GM12878 (cell line): Measurements from ENCODE around the gene ARSA. TPM values are rescaled to one million over a fixed set of nuclear protein-coding genes. Genes with fewer than 3 reads are reported as not detected.

ENCODE experiments used
- ASH2L ChIP-seq: fragments of 300-600, 200-600 bp; sonication (generic); IDR thresholded peaks from 2 replicates; pipeline ENCODE4 v1.6.1; 2017; ENCODE audit warnings: low read depth, mild to moderate bottlenecking, borderline replicate concordance
- BHLHE40 ChIP-seq, 2 experiments: fragments of 450-650 bp in 1 of 2; IDR thresholded peaks; 2 replicates each; pipeline ENCODE4 v1.6.1; 2011 to 2017; ENCODE audit warnings: low read depth in 2 of 2, borderline replicate concordance in 1 of 2, improper control_type of control experiment in 1 of 2, low read length in 1 of 2, mild to moderate bottlenecking in 1 of 2
- CBX5 ChIP-seq: sonication (generic); IDR thresholded peaks from 2 replicates; pipeline ENCODE4 v1.6.1; 2016; ENCODE audit warnings: low read depth, moderate library complexity, mild to moderate bottlenecking, inconsistent platforms
- CHD4 ChIP-seq: fragments of 200-600 bp; sonication (generic); IDR thresholded peaks from 2 replicates; pipeline ENCODE4 v1.6.1; 2016; ENCODE audit warnings: mild to moderate bottlenecking
- CREM ChIP-seq: IDR thresholded peaks from 2 replicates; pipeline ENCODE4 v1.6.1; 2014; ENCODE audit warnings: antibody characterized with exemption, low read depth
- DPF2 ChIP-seq: fragments of 450-650 bp; IDR thresholded peaks from 2 replicates; pipeline ENCODE4 v1.6.1; 2017; ENCODE audit warnings: mild to moderate bottlenecking
- ETV6 ChIP-seq, 2 experiments: fragments of 450-650 bp in 1 of 2; IDR thresholded peaks in 1 of 2; conservative IDR thresholded peaks in 1 of 2; 2 replicates each; pipeline ENCODE4 v1.6.1; 2014; ENCODE audit warnings: antibody characterized with exemption in 1 of 2, borderline replicate concordance in 1 of 2, low read depth in 1 of 2, mild to moderate bottlenecking in 1 of 2, moderate library complexity in 1 of 2
- FOS ChIP-seq: IDR thresholded peaks from 3 replicates; pipeline ENCODE4 v1.6.1; 2011; ENCODE audit warnings: borderline replicate concordance; ENCODE audit not compliant: insufficient read length; ENCODE audit errors: extremely low read depth
- FOXK2 ChIP-seq: fragments of 450-650 bp; IDR thresholded peaks from 2 replicates; pipeline ENCODE4 v1.6.1; 2017; ENCODE audit warnings: mild to moderate bottlenecking, moderate library complexity
- FOXM1 ChIP-seq: IDR thresholded peaks from 2 replicates; pipeline ENCODE4 v1.6.1; 2012; ENCODE audit warnings: low read depth, mild to moderate bottlenecking, inconsistent platforms, low read length, moderate library complexity
- GABPA ChIP-seq: IDR thresholded peaks from 2 replicates; pipeline ENCODE4 v1.6.1; 2014; ENCODE audit warnings: antibody characterized with exemption, low read depth, mild to moderate bottlenecking, inconsistent platforms
- GATAD2B ChIP-seq: fragments of 450-650 bp; conservative IDR thresholded peaks from 2 replicates; pipeline ENCODE4 v1.6.1; 2017; ENCODE audit warnings: low read depth, mild to moderate bottlenecking, moderate library complexity
- IKZF1 ChIP-seq: fragments of 450-650 bp; conservative IDR thresholded peaks from 2 replicates; pipeline ENCODE4 v1.6.1; 2017; ENCODE audit warnings: antibody characterized with exemption, mild to moderate bottlenecking
- KAT2A ChIP-seq: conservative IDR thresholded peaks from 2 replicates; pipeline ENCODE4 v1.6.1; 2011; ENCODE audit warnings: low read depth, low read length; ENCODE audit not compliant: control insufficient read depth
- MEF2A ChIP-seq: IDR thresholded peaks from 2 replicates; pipeline ENCODE4 v1.6.1; 2011; ENCODE audit warnings: low read depth, mild to moderate bottlenecking, low read length, moderate library complexity; ENCODE audit not compliant: insufficient read depth
- MTA2 ChIP-seq: fragments of 450-650 bp; IDR thresholded peaks from 2 replicates; pipeline ENCODE4 v1.6.1; 2016; ENCODE audit warnings: low read depth, mild to moderate bottlenecking, moderate library complexity
- NR2C2 ChIP-seq: IDR thresholded peaks from 2 replicates; pipeline ENCODE4 v1.6.1; 2011; ENCODE audit warnings: borderline replicate concordance, low read depth; ENCODE audit not compliant: control insufficient read depth, insufficient read length
- PAX8 ChIP-seq: fragments of 450-650 bp; IDR thresholded peaks from 2 replicates; pipeline ENCODE4 v1.6.1; 2017; ENCODE audit warnings: mild to moderate bottlenecking, moderate library complexity
- RELA ChIP-seq: fragments of 450-650 bp; IDR thresholded peaks from 2 replicates; pipeline ENCODE4 v1.8.0; 2014; ENCODE audit warnings: borderline replicate concordance; ENCODE audit not compliant: partially characterized antibody
- YBX1 ChIP-seq: fragments of 450-650 bp; IDR thresholded peaks from 2 replicates; pipeline ENCODE4 v1.6.1; 2016; ENCODE audit warnings: antibody characterized with exemption
- ZNF274 ChIP-seq: IDR thresholded peaks from one replicate; pipeline ENCODE4 v1.8.0; 2011; ENCODE audit not compliant: insufficient read length, insufficient read depth
- ZSCAN29 ChIP-seq: fragments of 450-650 bp; IDR thresholded peaks from 2 replicates; pipeline ENCODE4 v1.6.1; 2017; ENCODE audit warnings: mild to moderate bottlenecking, moderate library complexity
- ZZZ3 ChIP-seq: IDR thresholded peaks from 2 replicates; pipeline ENCODE4 v1.6.1; 2011; ENCODE audit warnings: low read depth; ENCODE audit not compliant: control insufficient read depth, insufficient read length
- polyA plus RNA-seq, 11 experiments: library from polyadenylated mRNA; depleted of rRNA in 4 of 11; unstranded in 6 of 11; stranded (reverse) in 5 of 11; fragments of >200 nt; fragmentation: Nextera tagmentation in 4 of 11; fragmentation: Illumina TruSeq in 1 of 11; extraction: Ambion mirVana in 4 of 11; extraction: Trizol in 1 of 11; gene quantifications; 1 replicate in 1 of 11; 2 replicates in 10 of 11; pipeline versions ENCODE4 v1.2.1 to v1.2.3, GENCODE V29; 2011 to 2016; ENCODE audit warnings: inconsistent platforms in 2 of 11, missing spikeins in 2 of 11, low read depth in 1 of 11
- total RNA-seq, 4 experiments: library from RNA; depleted of rRNA in 3 of 4; stranded (reverse); fragments of >200 nt in 3 of 4; fragmentation: Illumina TruSeq in 1 of 4; extraction: Trizol in 1 of 4; gene quantifications; 2 replicates each; pipeline versions ENCODE4 v1.2.1 to v1.2.3, GENCODE V29; 2013 to 2021
- TF ChIP-seq, protein P1 (sequence below): fragments of 450-650 bp; IDR thresholded peaks from 2 replicates; pipeline ENCODE4 v1.6.1; 2017; ENCODE audit warnings: borderline replicate concordance
- TF ChIP-seq, protein P2 (sequence below): IDR thresholded peaks from 2 replicates; pipeline ENCODE4 v1.6.1; 2011; ENCODE audit warnings: low read depth, mild to moderate bottlenecking, low read length, moderate library complexity, borderline replicate concordance; ENCODE audit errors: extremely low read depth
- TF ChIP-seq, protein P3 (sequence below): fragments of 450-650 bp; IDR thresholded peaks from 2 replicates; pipeline ENCODE4 v1.6.1; 2017; ENCODE audit warnings: mild to moderate bottlenecking, low read depth, inconsistent platforms; ENCODE audit not compliant: poor library complexity, severe bottlenecking
- TF ChIP-seq, protein P4 (sequence below): IDR thresholded peaks from 2 replicates; pipeline ENCODE4 v1.6.1; 2011; ENCODE audit warnings: borderline replicate concordance, low read depth, mild to moderate bottlenecking, moderate library complexity, low read length; ENCODE audit not compliant: insufficient read depth, poor library complexity, severe bottlenecking

ARSA gene
- total and polyA plus RNA-seq, 10 of the 15 experiments (the other 5 are each of a cell fraction or from before 2014, with no cell fraction given): 0.39 to 26.3 (median 9.8) TPM

GRCh38 chr22:50621356-50621880 is 6.5 kb downstream of the ARSA start (continued):
- TF ChIP-seq, protein P1, sequence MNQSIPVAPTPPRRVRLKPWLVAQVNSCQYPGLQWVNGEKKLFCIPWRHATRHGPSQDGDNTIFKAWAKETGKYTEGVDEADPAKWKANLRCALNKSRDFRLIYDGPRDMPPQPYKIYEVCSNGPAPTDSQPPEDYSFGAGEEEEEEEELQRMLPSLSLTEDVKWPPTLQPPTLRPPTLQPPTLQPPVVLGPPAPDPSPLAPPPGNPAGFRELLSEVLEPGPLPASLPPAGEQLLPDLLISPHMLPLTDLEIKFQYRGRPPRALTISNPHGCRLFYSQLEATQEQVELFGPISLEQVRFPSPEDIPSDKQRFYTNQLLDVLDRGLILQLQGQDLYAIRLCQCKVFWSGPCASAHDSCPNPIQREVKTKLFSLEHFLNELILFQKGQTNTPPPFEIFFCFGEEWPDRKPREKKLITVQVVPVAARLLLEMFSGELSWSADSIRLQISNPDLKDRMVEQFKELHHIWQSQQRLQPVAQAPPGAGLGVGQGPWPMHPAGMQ: no peak
- TF ChIP-seq FOS: no peak
- no peak for TF ChIP-seq KAT2A
- no peak; the same call in 1 of the 2 replicates for TF ChIP-seq IKZF1
- TF ChIP-seq, protein P2, sequence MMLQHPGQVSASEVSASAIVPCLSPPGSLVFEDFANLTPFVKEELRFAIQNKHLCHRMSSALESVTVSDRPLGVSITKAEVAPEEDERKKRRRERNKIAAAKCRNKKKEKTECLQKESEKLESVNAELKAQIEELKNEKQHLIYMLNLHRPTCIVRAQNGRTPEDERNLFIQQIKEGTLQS: no peak
- TF ChIP-seq ETV6 (conservative IDR thresholded peaks at IDR 0.05 in 1 of 2, IDR thresholded peaks at IDR 0.05 in 1 of 2; ENCODE audit: borderline replicate concordance in 1 of 2, low read depth in 1 of 2): no peak; a peak in 1 of 4 replicates
- TF ChIP-seq FOXM1: no peak
- no peak for TF ChIP-seq ZZZ3
- TF ChIP-seq MTA2: no peak
- TF ChIP-seq, protein P3, sequence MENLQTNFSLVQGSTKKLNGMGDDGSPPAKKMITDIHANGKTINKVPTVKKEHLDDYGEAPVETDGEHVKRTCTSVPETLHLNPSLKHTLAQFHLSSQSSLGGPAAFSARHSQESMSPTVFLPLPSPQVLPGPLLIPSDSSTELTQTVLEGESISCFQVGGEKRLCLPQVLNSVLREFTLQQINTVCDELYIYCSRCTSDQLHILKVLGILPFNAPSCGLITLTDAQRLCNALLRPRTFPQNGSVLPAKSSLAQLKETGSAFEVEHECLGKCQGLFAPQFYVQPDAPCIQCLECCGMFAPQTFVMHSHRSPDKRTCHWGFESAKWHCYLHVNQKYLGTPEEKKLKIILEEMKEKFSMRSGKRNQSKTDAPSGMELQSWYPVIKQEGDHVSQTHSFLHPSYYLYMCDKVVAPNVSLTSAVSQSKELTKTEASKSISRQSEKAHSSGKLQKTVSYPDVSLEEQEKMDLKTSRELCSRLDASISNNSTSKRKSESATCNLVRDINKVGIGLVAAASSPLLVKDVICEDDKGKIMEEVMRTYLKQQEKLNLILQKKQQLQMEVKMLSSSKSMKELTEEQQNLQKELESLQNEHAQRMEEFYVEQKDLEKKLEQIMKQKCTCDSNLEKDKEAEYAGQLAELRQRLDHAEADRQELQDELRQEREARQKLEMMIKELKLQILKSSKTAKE: no peak
- no peak; the same call in 1 of the 2 replicates for TF ChIP-seq CHD4
- no peak for TF ChIP-seq NR2C2
- TF ChIP-seq, protein P4, sequence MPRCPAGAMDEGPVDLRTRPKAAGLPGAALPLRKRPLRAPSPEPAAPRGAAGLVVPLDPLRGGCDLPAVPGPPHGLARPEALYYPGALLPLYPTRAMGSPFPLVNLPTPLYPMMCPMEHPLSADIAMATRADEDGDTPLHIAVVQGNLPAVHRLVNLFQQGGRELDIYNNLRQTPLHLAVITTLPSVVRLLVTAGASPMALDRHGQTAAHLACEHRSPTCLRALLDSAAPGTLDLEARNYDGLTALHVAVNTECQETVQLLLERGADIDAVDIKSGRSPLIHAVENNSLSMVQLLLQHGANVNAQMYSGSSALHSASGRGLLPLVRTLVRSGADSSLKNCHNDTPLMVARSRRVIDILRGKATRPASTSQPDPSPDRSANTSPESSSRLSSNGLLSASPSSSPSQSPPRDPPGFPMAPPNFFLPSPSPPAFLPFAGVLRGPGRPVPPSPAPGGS: no peak
- no peak for TF ChIP-seq FOXK2
- no peak for TF ChIP-seq RELA
- TF ChIP-seq YBX1: no peak
- TF ChIP-seq ZSCAN29: no peak
- no peak; a peak in 1 of 4 replicates for TF ChIP-seq BHLHE40 (IDR thresholded peaks at IDR 0.05; ENCODE audit: borderline replicate concordance in 1 of 2, low read depth in 2 of 2, low read length in 1 of 2)
- peak; percentile 17; the same call in 1 of the 2 replicates for TF ChIP-seq DPF2
- no peak for TF ChIP-seq CBX5
- no peak for TF ChIP-seq ASH2L
- TF ChIP-seq GATAD2B: peak; percentile 48
- no peak for TF ChIP-seq PAX8
- no peak for TF ChIP-seq MEF2A
- TF ChIP-seq CREM: no peak; the same call in 1 of the 2 replicates
- no peak for TF ChIP-seq GABPA
- TF ChIP-seq ZNF274: no peak
